Neural cell (in vitro differentiated cells): ENCODE results near the gene ZNF10. TPM values are rescaled to one million over a fixed set of nuclear protein-coding genes. Genes with fewer than 3 reads are reported as not detected.

Experiments used
- H2AFZ ChIP-seq: fragments of 200-600, 300-800 bp; sonication (generic), shearing (Covaris generic); 2 replicates; pipeline ENCODE4 v1.6.0; 2014; ENCODE audit warnings: low read depth, mild to moderate bottlenecking, antibody characterized with exemption, low read length, moderate library complexity
- H3F3A ChIP-seq: fragments of 200-600 bp; shearing (Covaris generic); 2 replicates; pipeline ENCODE4 v1.6.1; 2016; ENCODE audit warnings: mild to moderate bottlenecking, moderate library complexity, mixed read lengths, antibody characterized with exemption, low read length; ENCODE audit not compliant: insufficient read depth, poor library complexity, severe bottlenecking
- H3K27ac ChIP-seq: fragments of 200-600, 300-800 bp; sonication (generic), shearing (Covaris generic); 2 replicates; pipeline ENCODE4 v1.5.1; 2014; ENCODE audit warnings: mild to moderate bottlenecking, low read length, moderate library complexity
- H3K27me3 ChIP-seq: fragments of 300-800, 200-600 bp; sonication (generic), shearing (Covaris generic); 2 replicates; pipeline ENCODE4 v1.6.0; 2014; ENCODE audit warnings: mild to moderate bottlenecking, low read depth, low read length, moderate library complexity; ENCODE audit not compliant: insufficient read depth
- H3K36me3 ChIP-seq: fragments of 300-800, 200-600 bp; sonication (generic), shearing (Covaris generic); 2 replicates; pipeline ENCODE4 v1.5.1; 2014; ENCODE audit warnings: mild to moderate bottlenecking, antibody characterized with exemption, low read length, moderate library complexity; ENCODE audit not compliant: insufficient read depth
- H3K4me2 ChIP-seq: fragments of 300-800, 200-600 bp; sonication (generic), shearing (Covaris generic); 2 replicates; pipeline ENCODE4 v1.6.0; 2014; ENCODE audit warnings: mild to moderate bottlenecking, low read length
- H3K4me3 ChIP-seq: fragments of 300-800, 200-600 bp; sonication (generic), shearing (Covaris generic); 2 replicates; pipeline ENCODE4 v1.5.1; 2014; ENCODE audit warnings: mild to moderate bottlenecking, low read length, moderate library complexity
- H3K79me2 ChIP-seq: fragments of 200-600 bp; shearing (Covaris generic); replicated peaks from 2 replicates; pipeline ENCODE4 v1.6.0; 2014; ENCODE audit warnings: mild to moderate bottlenecking, low read length, moderate library complexity; ENCODE audit not compliant: insufficient read depth
- H3K9ac ChIP-seq: fragments of 300-800, 200-600 bp; sonication (generic), shearing (Covaris generic); 2 replicates; pipeline ENCODE4 v1.6.1; 2016; ENCODE audit warnings: mild to moderate bottlenecking, low read length, mixed read lengths
- H3K9me2 ChIP-seq: fragments of 200-600 bp; shearing (Covaris generic); 2 replicates; pipeline ENCODE4 v1.6.1; 2016; ENCODE audit warnings: mild to moderate bottlenecking, low read length, mixed read lengths; ENCODE audit not compliant: insufficient read depth
- H3K9me3 ChIP-seq: fragments of 200-600, 300-800 bp; sonication (generic), shearing (Covaris generic); 2 replicates; pipeline ENCODE4 v1.6.1; 2016; ENCODE audit warnings: mild to moderate bottlenecking, mixed run types, low read length, moderate library complexity, mixed read lengths
- H4K20me1 ChIP-seq: fragments of 200-600 bp; shearing (Covaris generic); 2 replicates; pipeline ENCODE4 v1.6.1; 2016; ENCODE audit warnings: mild to moderate bottlenecking, mixed run types; ENCODE audit not compliant: insufficient read depth
- CTCF ChIP-seq: fragments of 450-650 bp; IDR thresholded peaks from 2 replicates; pipeline ENCODE4 v1.5.1; 2014; ENCODE audit warnings: antibody characterized with exemption, mild to moderate bottlenecking, moderate library complexity; ENCODE audit not compliant: poor library complexity, severe bottlenecking
- EP300 ChIP-seq: fragments of 450-650 bp; conservative IDR thresholded peaks from 2 replicates; pipeline ENCODE4 v1.6.1; 2014; ENCODE audit warnings: antibody characterized with exemption, mild to moderate bottlenecking, moderate library complexity; ENCODE audit not compliant: poor library complexity, severe bottlenecking
- EZH2 ChIP-seq: fragments of 200-600, 300-800 bp; shearing (Covaris generic), sonication (generic); IDR thresholded peaks from 2 replicates; pipeline ENCODE4 v1.6.1; 2014; ENCODE audit warnings: antibody characterized with exemption, low read length, borderline replicate concordance, mild to moderate bottlenecking; ENCODE audit not compliant: insufficient read depth, poor library complexity, severe bottlenecking
- MXI1 ChIP-seq: fragments of 450-650 bp; conservative IDR thresholded peaks from 2 replicates; pipeline ENCODE4 v1.6.1; 2014; ENCODE audit warnings: antibody characterized with exemption, mild to moderate bottlenecking; ENCODE audit not compliant: poor library complexity, severe bottlenecking
- POLR2AphosphoS5 ChIP-seq: IDR thresholded peaks from 2 replicates; pipeline ENCODE4 v1.6.1; 2012
- RAD21 ChIP-seq: fragments of 450-650 bp; conservative IDR thresholded peaks from 2 replicates; pipeline ENCODE4 v1.6.1; 2014; ENCODE audit warnings: antibody characterized with exemption, mild to moderate bottlenecking, moderate library complexity
- REST ChIP-seq: IDR thresholded peaks from 2 replicates; pipeline ENCODE4 v1.6.1; 2012; ENCODE audit warnings: borderline replicate concordance
- SMC3 ChIP-seq: fragments of 450-650 bp; conservative IDR thresholded peaks from 2 replicates; pipeline ENCODE4 v1.6.1; 2014; ENCODE audit warnings: antibody characterized with exemption, mild to moderate bottlenecking, moderate library complexity; ENCODE audit not compliant: poor library complexity
- TAF1 ChIP-seq: IDR thresholded peaks from 2 replicates; pipeline ENCODE4 v1.6.1; 2012; ENCODE audit warnings: low read depth
- polyA plus RNA-seq: library from polyadenylated mRNA; depleted of rRNA; stranded (reverse); fragments of >200 nt; gene quantifications from 2 replicates; pipeline ENCODE4 v1.2.3, GENCODE V29; 2014

Gene ZNF10
- polyA plus RNA-seq, 1 donor from 2014 or later: 46.5 TPM

- H3K4me2 ChIP-seq: no peak overlapping the region
These were observed 25.8 kb downstream of the ZNF10 start for GRCh38 chr12:133156125-133156690.

GRCh38 chr12:133165776-133166175 is 35.3 kb downstream of the ZNF10 start:
- H3K27ac ChIP-seq: no peak overlapping the region
- peaks cover 8% of the 10 kb centered on the region for H3K9me3 ChIP-seq
- no peaks in the 10 kb centered on the region for H3K79me2 ChIP-seq
- no peaks in the 10 kb centered on the region for H4K20me1 ChIP-seq
- H3K9me2 ChIP-seq: no peaks in the 10 kb centered on the region
- H3K36me3 ChIP-seq: no peaks in the 10 kb centered on the region
- no peak overlapping the region for H2AFZ ChIP-seq
- TF ChIP-seq EZH2: no peak
- TF ChIP-seq RAD21: no peak
- TF ChIP-seq EP300: no peak
- no peak for TF ChIP-seq CTCF
- no peak for TF ChIP-seq POLR2AphosphoS5
- TF ChIP-seq TAF1: no peak
- no peaks in the 10 kb centered on the region for H3K27me3 ChIP-seq
- no peaks in the 10 kb centered on the region for H3F3A ChIP-seq
- no peak overlapping the region for H3K4me3 ChIP-seq
- no peak overlapping the region for H3K4me2 ChIP-seq
- H3K9ac ChIP-seq: no peak overlapping the region

More at GRCh38 chr12:133156125-133156690, 25.8 kb downstream of the ZNF10 start:
- H3K9me2 ChIP-seq: no peaks in the 10 kb centered on the region
- no peak overlapping the region for H3K27ac ChIP-seq
- no peak overlapping the region for H3K4me3 ChIP-seq
- no peaks in the 10 kb centered on the region for H3F3A ChIP-seq
- H3K36me3 ChIP-seq: peaks cover 66% of the 10 kb centered on the region
- H3K27me3 ChIP-seq: no peaks in the 10 kb centered on the region
- no peaks in the 10 kb centered on the region for H4K20me1 ChIP-seq
- H3K79me2 ChIP-seq: no peaks in the 10 kb centered on the region
- peaks cover 54% of the 10 kb centered on the region for H3K9me3 ChIP-seq
- no peak overlapping the region for H2AFZ ChIP-seq
- no peak for TF ChIP-seq SMC3
- no peak for TF ChIP-seq RAD21
- no peak for TF ChIP-seq EP300
- TF ChIP-seq TAF1: no peak
- TF ChIP-seq POLR2AphosphoS5: no peak
- no peak for TF ChIP-seq EZH2
- TF ChIP-seq CTCF: no peak
- TF ChIP-seq MXI1: no peak
- no peak for TF ChIP-seq REST
- no peak overlapping the region for H3K9ac ChIP-seq
